ENCODE data around the gene LUC7L3. TPM values are rescaled to one million over a fixed set of nuclear protein-coding genes. Genes with fewer than 3 reads are reported as not detected.

Gene LUC7L3
- total and polyA plus RNA-seq, 2 of the 13 experiments (the other 11 are each of a cell fraction or from before 2014, with no cell fraction given), result 108 to 120 TPM

DNA sequence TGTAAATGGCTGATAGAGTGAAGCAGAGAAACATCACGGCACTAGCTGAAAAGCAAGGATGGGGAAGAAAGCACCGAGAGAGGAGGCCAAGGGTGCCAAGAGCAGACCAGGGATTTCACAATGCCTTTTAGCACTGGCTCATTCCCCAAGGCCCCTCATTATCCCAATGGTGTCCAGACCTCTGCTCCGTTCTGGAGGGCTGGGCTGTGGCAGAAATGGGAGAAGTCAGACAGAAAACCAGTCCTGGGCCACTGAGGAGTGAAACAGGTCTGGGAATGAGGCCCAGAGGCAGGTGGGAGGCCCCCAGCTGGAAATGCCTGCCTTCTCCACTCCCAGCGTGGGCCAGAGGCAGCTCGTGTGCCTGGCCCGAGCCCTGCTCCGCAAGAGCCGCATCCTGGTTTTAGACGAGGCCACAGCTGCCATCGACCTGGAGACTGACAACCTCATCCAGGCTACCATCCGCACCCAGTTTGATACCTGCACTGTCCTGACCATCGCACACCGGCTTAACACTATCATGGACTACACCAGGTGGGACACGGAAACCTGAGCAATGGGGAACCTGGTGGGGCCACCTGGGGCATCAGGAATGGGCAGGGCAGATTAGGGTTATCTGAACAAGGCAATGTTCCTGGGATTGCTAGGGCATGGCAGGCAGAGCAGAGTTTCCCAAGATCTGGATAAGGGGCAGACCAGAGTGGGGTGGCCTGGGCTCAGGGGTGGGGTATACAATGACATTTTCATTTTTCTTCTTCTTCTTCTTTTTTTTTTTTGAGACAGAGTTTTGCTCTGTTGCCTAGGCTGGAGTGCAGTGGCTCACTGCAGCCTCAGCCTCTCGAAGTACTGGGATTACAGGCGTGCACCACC, 32.0 kb upstream of the LUC7L3 start (continued):
- TF ChIP-seq, protein P1, sequence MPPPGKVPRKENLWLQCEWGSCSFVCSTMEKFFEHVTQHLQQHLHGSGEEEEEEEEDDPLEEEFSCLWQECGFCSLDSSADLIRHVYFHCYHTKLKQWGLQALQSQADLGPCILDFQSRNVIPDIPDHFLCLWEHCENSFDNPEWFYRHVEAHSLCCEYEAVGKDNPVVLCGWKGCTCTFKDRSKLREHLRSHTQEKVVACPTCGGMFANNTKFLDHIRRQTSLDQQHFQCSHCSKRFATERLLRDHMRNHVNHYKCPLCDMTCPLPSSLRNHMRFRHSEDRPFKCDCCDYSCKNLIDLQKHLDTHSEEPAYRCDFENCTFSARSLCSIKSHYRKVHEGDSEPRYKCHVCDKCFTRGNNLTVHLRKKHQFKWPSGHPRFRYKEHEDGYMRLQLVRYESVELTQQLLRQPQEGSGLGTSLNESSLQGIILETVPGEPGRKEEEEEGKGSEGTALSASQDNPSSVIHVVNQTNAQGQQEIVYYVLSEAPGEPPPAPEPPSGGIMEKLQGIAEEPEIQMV (CRISPR knock-in tag; IDR thresholded peaks at IDR 0.05; ENCODE audit: low read depth), result no peak
- TF ChIP-seq, protein P2, sequence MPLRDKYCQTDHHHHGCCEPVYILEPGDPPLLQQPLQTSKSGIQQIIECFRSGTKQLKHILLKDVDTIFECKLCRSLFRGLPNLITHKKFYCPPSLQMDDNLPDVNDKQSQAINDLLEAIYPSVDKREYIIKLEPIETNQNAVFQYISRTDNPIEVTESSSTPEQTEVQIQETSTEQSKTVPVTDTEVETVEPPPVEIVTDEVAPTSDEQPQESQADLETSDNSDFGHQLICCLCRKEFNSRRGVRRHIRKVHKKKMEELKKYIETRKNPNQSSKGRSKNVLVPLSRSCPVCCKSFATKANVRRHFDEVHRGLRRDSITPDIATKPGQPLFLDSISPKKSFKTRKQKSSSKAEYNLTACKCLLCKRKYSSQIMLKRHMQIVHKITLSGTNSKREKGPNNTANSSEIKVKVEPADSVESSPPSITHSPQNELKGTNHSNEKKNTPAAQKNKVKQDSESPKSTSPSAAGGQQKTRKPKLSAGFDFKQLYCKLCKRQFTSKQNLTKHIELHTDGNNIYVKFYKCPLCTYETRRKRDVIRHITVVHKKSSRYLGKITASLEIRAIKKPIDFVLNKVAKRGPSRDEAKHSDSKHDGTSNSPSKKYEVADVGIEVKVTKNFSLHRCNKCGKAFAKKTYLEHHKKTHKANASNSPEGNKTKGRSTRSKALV (CRISPR knock-in tag; IDR thresholded peaks at IDR 0.05), result 0 out of 2 replicates have a peak, but pooled peaks have one; percentile 54
- TF ChIP-seq DR1 (CRISPR knock-in tag; IDR thresholded peaks at IDR 0.05) (peak; percentile 19; the same call in 1 of the 2 replicates), ZMAT3 (CRISPR knock-in tag; conservative IDR thresholded peaks at IDR 0.05) (0 out of 2 replicates have a peak, but pooled peaks have one; percentile 43), HDAC2 (CRISPR knock-in tag; IDR thresholded peaks at IDR 0.05) (peak; percentile 43), FOXM1 (CRISPR knock-in tag; IDR thresholded peaks at IDR 0.05) (no peak), SAFB2 (CRISPR knock-in tag; IDR thresholded peaks at IDR 0.05; ENCODE audit: borderline replicate concordance, low read depth) (0 out of 2 replicates have a peak, but pooled peaks have one; percentile 12), JUND (CRISPR knock-in tag; IDR thresholded peaks at IDR 0.05) (no peak), RBM39 (IDR thresholded peaks at IDR 0.05; ENCODE audit: low read depth, low read length, poor library complexity, severe bottlenecking) (peak; percentile 48)
- TF ChIP-seq, protein P3, sequence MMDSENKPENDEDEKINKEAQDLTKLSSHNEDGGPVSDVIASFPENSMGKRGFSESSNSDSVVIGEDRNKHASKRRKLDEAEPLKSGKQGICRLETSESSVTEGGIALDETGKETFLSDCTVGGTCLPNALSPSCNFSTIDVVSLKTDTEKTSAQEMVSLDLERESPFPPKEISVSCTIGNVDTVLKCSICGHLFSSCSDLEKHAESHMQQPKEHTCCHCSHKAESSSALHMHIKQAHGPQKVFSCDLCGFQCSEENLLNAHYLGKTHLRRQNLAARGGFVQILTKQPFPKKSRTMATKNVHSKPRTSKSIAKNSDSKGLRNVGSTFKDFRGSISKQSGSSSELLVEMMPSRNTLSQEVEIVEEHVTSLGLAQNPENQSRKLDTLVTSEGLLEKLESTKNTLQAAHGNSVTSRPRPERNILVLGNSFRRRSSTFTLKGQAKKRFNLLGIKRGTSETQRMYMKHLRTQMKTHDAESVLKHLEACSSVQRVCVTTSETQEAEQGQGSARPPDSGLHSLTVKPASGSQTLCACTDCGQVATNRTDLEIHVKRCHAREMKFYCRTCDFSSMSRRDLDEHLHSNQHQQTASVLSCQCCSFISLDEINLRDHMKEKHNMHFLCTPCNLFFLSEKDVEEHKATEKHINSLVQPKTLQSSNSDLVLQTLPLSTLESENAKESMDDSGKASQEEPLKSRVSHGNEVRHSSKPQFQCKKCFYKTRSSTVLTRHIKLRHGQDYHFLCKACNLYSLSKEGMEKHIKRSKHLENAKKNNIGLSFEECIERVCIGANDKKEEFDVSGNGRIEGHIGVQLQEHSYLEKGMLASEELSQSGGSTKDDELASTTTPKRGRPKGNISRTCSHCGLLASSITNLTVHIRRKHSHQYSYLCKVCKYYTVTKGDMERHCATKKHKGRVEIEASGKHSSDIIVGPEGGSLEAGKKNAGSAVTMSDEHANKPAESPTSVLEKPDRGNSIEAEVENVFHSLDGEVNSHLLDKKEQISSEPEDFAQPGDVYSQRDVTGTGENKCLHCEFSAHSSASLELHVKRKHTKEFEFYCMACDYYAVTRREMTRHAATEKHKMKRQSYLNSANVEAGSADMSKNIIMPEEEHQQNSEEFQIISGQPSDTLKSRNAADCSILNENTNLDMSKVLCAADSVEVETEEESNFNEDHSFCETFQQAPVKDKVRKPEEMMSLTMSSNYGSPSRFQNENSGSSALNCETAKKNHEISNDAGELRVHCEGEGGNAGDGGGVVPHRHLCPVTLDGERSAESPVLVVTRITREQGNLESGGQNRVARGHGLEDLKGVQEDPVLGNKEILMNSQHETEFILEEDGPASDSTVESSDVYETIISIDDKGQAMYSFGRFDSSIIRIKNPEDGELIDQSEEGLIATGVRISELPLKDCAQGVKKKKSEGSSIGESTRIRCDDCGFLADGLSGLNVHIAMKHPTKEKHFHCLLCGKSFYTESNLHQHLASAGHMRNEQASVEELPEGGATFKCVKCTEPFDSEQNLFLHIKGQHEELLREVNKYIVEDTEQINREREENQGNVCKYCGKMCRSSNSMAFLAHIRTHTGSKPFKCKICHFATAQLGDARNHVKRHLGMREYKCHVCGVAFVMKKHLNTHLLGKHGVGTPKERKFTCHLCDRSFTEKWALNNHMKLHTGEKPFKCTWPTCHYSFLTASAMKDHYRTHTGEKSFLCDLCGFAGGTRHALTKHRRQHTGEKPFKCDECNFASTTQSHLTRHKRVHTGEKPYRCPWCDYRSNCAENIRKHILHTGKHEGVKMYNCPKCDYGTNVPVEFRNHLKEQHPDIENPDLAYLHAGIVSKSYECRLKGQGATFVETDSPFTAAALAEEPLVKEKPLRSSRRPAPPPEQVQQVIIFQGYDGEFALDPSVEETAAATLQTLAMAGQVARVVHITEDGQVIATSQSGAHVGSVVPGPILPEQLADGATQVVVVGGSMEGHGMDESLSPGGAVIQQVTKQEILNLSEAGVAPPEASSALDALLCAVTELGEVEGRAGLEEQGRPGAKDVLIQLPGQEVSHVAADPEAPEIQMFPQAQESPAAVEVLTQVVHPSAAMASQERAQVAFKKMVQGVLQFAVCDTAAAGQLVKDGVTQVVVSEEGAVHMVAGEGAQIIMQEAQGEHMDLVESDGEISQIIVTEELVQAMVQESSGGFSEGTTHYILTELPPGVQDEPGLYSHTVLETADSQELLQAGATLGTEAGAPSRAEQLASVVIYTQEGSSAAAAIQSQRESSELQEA (CRISPR knock-in tag; IDR thresholded peaks at IDR 0.05; ENCODE audit: not compliant biosample characterization), result peak; percentile 33
- TF ChIP-seq, protein P4, sequence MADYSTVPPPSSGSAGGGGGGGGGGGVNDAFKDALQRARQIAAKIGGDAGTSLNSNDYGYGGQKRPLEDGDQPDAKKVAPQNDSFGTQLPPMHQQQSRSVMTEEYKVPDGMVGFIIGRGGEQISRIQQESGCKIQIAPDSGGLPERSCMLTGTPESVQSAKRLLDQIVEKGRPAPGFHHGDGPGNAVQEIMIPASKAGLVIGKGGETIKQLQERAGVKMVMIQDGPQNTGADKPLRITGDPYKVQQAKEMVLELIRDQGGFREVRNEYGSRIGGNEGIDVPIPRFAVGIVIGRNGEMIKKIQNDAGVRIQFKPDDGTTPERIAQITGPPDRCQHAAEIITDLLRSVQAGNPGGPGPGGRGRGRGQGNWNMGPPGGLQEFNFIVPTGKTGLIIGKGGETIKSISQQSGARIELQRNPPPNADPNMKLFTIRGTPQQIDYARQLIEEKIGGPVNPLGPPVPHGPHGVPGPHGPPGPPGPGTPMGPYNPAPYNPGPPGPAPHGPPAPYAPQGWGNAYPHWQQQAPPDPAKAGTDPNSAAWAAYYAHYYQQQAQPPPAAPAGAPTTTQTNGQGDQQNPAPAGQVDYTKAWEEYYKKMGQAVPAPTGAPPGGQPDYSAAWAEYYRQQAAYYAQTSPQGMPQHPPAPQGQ (CRISPR knock-in tag; IDR thresholded peaks at IDR 0.05; ENCODE audit: borderline replicate concordance), result no peak
- TF ChIP-seq, protein P5, sequence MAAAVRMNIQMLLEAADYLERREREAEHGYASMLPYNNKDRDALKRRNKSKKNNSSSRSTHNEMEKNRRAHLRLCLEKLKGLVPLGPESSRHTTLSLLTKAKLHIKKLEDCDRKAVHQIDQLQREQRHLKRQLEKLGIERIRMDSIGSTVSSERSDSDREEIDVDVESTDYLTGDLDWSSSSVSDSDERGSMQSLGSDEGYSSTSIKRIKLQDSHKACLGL (CRISPR knock-in tag; IDR thresholded peaks at IDR 0.05), result 0 out of 2 replicates have a peak, but pooled peaks have one; percentile 33
